Type B pancreatic cell (in vitro differentiated cells): ENCODE results near the gene MSRB3. TPM values are rescaled to one million over a fixed set of nuclear protein-coding genes. Genes with fewer than 3 reads are reported as not detected.

Source experiments
- DNase-seq: peaks from one replicate; pipeline ENCODE4 v3.0.0; 2021; ENCODE audit warnings: mixed read lengths; ENCODE audit not compliant: unreplicated experiment; ENCODE audit errors: extremely low spot score
- H3K27ac Mint-ChIP-seq: 2 replicates; pipeline ENCODE4 v1.8.0; 2021; ENCODE audit warnings: mild to moderate bottlenecking, mixed read lengths
- H3K27me3 Mint-ChIP-seq: 2 replicates; pipeline ENCODE4 v1.8.0; 2021; ENCODE audit warnings: mixed read lengths
- H3K36me3 Mint-ChIP-seq: 2 replicates; pipeline ENCODE4 v1.8.0; 2021; ENCODE audit warnings: mixed read lengths
- H3K4me1 Mint-ChIP-seq: one replicate; pipeline ENCODE4 v1.8.0; 2021; ENCODE audit warnings: mixed read lengths; ENCODE audit not compliant: unreplicated experiment
- H3K4me3 Mint-ChIP-seq: 2 replicates; pipeline ENCODE4 v1.8.0; 2021; ENCODE audit warnings: mild to moderate bottlenecking, mixed read lengths
- H3K9me3 Mint-ChIP-seq: 2 replicates; pipeline ENCODE4 v1.8.0; 2021; ENCODE audit warnings: mixed read lengths
- total RNA-seq: library from RNA; stranded (reverse); gene quantifications from 2 replicates; pipeline ENCODE4 v1.2.1, GENCODE V29; 2021; ENCODE audit warnings: low replicate concordance
- TF ChIP-seq, protein P1 (sequence below): fragments of 200-600 bp; sonication (generic); conservative IDR thresholded peaks from 2 replicates; pipeline ENCODE4 v1.5.0; 2021; ENCODE audit warnings: antibody characterized with exemption, mild to moderate bottlenecking

The MSRB3 gene
- total RNA-seq, 1 donor from 2014 or later: 12.8 TPM

DNA sequence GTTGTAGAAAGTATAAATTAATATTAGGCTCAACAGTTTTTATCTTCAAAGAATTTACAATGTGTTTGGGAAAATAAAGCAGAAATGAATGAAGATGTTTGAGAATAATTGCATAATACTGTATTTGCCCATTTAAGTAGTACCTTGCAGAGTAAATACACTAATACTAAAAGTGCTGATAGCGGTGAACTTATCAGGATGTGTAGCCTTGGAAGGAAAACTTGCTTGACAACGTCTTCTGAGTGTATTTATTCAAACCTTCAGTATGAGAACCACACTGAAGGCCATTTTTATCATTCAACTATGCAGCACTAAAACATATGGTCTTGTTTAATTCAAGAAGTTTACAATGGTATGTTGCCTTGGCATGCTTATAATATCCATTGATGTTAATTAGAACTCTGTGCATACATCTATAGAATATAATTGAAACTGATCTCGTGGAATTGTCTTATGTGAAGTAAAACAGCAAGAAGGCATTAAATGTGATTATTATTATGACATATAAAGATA, 41.3 kb downstream of the MSRB3 start:
- peaks cover 33% of the 10 kb centered on the region for H3K4me1 Mint-ChIP-seq
- TF ChIP-seq, protein P1, sequence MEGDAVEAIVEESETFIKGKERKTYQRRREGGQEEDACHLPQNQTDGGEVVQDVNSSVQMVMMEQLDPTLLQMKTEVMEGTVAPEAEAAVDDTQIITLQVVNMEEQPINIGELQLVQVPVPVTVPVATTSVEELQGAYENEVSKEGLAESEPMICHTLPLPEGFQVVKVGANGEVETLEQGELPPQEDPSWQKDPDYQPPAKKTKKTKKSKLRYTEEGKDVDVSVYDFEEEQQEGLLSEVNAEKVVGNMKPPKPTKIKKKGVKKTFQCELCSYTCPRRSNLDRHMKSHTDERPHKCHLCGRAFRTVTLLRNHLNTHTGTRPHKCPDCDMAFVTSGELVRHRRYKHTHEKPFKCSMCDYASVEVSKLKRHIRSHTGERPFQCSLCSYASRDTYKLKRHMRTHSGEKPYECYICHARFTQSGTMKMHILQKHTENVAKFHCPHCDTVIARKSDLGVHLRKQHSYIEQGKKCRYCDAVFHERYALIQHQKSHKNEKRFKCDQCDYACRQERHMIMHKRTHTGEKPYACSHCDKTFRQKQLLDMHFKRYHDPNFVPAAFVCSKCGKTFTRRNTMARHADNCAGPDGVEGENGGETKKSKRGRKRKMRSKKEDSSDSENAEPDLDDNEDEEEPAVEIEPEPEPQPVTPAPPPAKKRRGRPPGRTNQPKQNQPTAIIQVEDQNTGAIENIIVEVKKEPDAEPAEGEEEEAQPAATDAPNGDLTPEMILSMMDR: no peak
- H3K4me3 Mint-ChIP-seq: no peak overlapping the region
- peaks cover 4% of the 10 kb centered on the region for H3K27me3 Mint-ChIP-seq
- DNase-seq: no peak
- H3K27ac Mint-ChIP-seq: no peak overlapping the region
- H3K9me3 Mint-ChIP-seq: no peaks in the 10 kb centered on the region
- H3K36me3 Mint-ChIP-seq: no peaks in the 10 kb centered on the region

DNA sequence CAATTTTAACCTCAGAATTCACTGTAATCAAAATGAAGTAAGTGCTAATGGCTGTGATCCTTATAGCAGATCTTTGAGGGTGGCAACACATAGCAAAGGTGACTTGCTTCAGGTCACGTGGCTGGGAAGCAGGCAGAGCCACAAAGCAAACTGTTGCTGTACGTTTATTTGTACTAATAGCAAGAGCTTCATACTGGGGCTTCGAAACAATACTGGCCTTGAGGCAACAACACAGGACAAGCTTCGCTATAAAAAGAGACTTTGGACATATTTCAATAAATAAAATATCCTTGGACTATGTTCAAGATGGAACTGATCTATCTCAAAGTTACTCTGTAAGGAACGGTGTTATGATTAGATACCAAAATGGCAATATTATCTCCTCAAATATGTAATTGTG, 44.6 kb downstream of the MSRB3 start:
- H3K4me1 Mint-ChIP-seq: peaks cover 52% of the 10 kb centered on the region
- TF ChIP-seq, protein P1: no peak
- H3K4me3 Mint-ChIP-seq: no peak overlapping the region
- H3K9me3 Mint-ChIP-seq: no peaks in the 10 kb centered on the region
- no peak overlapping the region for H3K27ac Mint-ChIP-seq
- no peak for DNase-seq
- no peaks in the 10 kb centered on the region for H3K27me3 Mint-ChIP-seq
- H3K36me3 Mint-ChIP-seq: no peaks in the 10 kb centered on the region

DNA sequence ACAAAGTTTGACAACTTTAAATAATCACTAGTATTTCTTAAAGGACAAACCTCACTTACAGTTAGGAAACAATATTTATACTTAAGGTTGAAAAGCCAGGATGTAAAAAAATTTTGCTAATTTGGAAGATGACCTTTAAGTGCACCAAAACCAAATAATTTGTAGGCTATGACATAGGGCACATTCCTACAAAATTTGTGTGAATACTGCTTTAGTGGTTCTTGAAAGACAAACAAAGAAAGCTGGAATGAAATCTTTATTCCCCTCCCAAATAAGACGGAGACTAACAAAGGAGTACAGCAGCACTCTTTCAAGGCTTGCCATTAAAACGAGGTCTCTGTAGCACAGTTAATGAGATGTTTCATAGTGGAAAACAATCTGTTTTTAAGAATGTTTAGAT, 45.6 kb downstream of the MSRB3 start:
- Mint-ChIP-seq H3K4me3 (no peak overlapping the region), H3K9me3 (no peaks in the 10 kb centered on the region), H3K27ac (no peak overlapping the region), H3K27me3 (no peaks in the 10 kb centered on the region), H3K4me1 (peaks cover 50% of the 10 kb centered on the region), H3K36me3 (no peaks in the 10 kb centered on the region)
- DNase-seq: no peak
- TF ChIP-seq, protein P1: no peak

DNA sequence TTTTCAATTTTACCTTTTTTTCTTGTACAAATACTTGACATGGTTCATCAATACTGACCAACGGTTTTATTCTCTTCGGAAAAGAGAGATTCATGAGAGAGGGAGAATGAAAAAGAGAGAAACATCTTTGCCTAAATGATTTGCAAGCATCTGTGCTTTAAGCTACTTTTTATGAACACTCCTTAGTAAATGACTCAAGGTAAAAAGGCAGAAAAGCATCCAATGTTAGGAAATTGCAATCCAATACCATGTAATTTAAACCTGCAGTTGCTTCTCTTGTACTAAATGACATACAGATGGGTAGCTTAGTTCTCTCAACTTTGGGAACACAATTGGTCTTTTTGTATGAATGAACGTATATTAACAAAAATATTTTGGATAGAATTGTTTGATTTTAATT, 46.1 kb downstream of the MSRB3 start:
- no peak overlapping the region for H3K4me3 Mint-ChIP-seq
- peaks cover 46% of the 10 kb centered on the region for H3K4me1 Mint-ChIP-seq
- H3K27me3 Mint-ChIP-seq: no peaks in the 10 kb centered on the region
- no peak overlapping the region for H3K27ac Mint-ChIP-seq
- DNase-seq: no peak
- H3K36me3 Mint-ChIP-seq: no peaks in the 10 kb centered on the region
- no peaks in the 10 kb centered on the region for H3K9me3 Mint-ChIP-seq
- TF ChIP-seq, protein P1: no peak

DNA sequence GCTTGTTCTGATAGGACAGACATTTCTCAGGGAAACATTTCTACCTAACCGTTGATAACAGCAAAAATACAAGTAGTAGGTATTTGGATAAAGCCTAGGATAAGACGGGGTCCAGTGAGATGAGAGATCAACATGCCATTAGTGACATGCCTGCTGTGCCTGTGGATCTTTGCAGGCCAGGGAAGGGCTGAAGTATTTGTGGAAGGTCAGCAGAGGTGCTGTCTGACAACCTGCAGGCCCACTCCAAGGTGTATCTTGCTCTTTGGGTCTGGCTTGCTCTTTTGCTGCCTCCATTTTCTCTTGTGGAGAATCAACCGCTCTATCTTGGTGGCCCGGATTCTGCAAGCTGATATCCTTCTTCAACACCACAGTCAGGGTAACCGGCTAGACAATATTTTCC, 46.7 kb downstream of the MSRB3 start:
- no peak overlapping the region for H3K4me3 Mint-ChIP-seq
- TF ChIP-seq, protein P1: no peak
- H3K36me3 Mint-ChIP-seq: no peaks in the 10 kb centered on the region
- H3K4me1 Mint-ChIP-seq: peaks cover 49% of the 10 kb centered on the region
- H3K9me3 Mint-ChIP-seq: no peaks in the 10 kb centered on the region
- H3K27ac Mint-ChIP-seq: no peak overlapping the region
- no peak for DNase-seq
- H3K27me3 Mint-ChIP-seq: no peaks in the 10 kb centered on the region

DNA sequence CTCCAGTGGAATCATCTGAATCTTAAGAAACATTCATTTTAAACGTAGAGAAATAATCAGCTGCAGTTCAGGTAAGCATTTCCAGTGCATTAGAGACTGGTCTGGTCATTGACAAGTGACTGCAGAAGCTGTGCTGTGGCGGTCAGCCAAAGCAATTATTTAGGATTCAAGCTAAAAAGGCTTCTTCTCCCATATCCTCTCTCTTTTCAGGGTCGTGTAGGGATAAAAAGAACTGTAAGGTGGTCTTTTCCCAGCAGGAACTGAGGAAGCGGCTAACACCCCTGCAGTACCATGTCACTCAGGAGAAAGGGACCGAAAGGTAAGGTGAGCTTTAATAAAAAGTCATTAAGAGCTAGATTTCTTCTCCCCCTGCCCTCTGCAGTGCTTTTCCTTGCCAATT, 48.1 kb downstream of the MSRB3 start:
- Mint-ChIP-seq H3K9me3 (no peaks in the 10 kb centered on the region), H3K36me3 (no peaks in the 10 kb centered on the region), H3K27me3 (no peaks in the 10 kb centered on the region), H3K4me3 (no peak overlapping the region), H3K27ac (peak overlapping the region; percentile 19), H3K4me1 (peaks cover 49% of the 10 kb centered on the region)
- TF ChIP-seq, protein P1: no peak
- no peak for DNase-seq
